ENCODE measurements around the gene SCGB1D2.

SCGB1D2 gene

GRCh38 chr11:62260261-62260953, 18.4 kb downstream of the SCGB1D2 start:
- DNase-seq (ENCODE audit: low read depth), result no peak

GRCh38 chr11:62264004-62264403, 22.0 kb downstream of the SCGB1D2 start:
- no peak for DNase-seq (ENCODE audit: low read depth)

- DNase-seq (ENCODE audit: low read depth), result no peak
These were observed 24.5 kb downstream of the SCGB1D2 start for GRCh38 chr11:62266558-62266957.

GRCh38 chr11:62267050-62267449, 25.0 kb downstream of the SCGB1D2 start:
- DNase-seq (ENCODE audit: low read depth), result no peak

GRCh38 chr11:62267576-62267975, 25.5 kb downstream of the SCGB1D2 start:
- no peak for DNase-seq (ENCODE audit: low read depth)

- DNase-seq (ENCODE audit: low read depth), result no peak
These were observed 27.7 kb downstream of the SCGB1D2 start, which contains the start of gene SCGB2A2 for GRCh38 chr11:62269654-62270278. Gene SCGB2A2 (plus strand): TSS chr11:62270158. CDS start chr11:62270217, 59 bp downstream.

- DNase-seq (ENCODE audit: low read depth), result no peak
These were observed 31.2 kb downstream of the SCGB1D2 start for GRCh38 chr11:62273284-62273683.

GRCh38 chr11:62273789-62274275, 31.8 kb downstream of the SCGB1D2 start:
- no peak for DNase-seq (ENCODE audit: low read depth)

GRCh38 chr11:62280452-62280851, 38.4 kb downstream of the SCGB1D2 start:
- no peak for DNase-seq (ENCODE audit: low read depth)

Measured in activated T-cell treated with anti-CD3 and anti-CD28 coated beads for 1 hour (primary cell).